Natural killer cell treated with Interleukin-12 subunit alpha and Interleukin-12 subunit beta and Interleukin-15 and Interleukin-18, amount 100 ng/mL, for 72 hours (primary cell): ENCODE results near the gene HMGN2. TPM values are rescaled to one million over a fixed set of nuclear protein-coding genes. Genes with fewer than 3 reads are reported as not detected.

ENCODE experiments used
- total RNA-seq, 2 donors: library from RNA; stranded (reverse); gene quantifications; one replicate each; pipeline ENCODE4 v1.2.3, GENCODE V29; 2022

HMGN2 gene
- total RNA-seq, 2 donors from 2014 or later = 493 to 648 TPM

Other genes with a start within 250 kb of the HMGN2 start
- gene CEP85, start 238.2 kb upstream of the HMGN2 start, total RNA-seq = 10 to 100 TPM; 21.0 to 57.5 TPM
- gene SH3BGRL3, start 192.4 kb upstream of the HMGN2 start, total RNA-seq = 100 to 1,000 TPM; 203 to 249 TPM
- 10 to 100 TPM in 1 of 2 donors, 1 to 10 TPM in 1; 9.9 to 24.8 TPM for gene UBXN11, start 165.8 kb upstream of the HMGN2 start, total RNA-seq
- 10 to 100 TPM in 1 of 2 donors, 1 to 10 TPM in 1; 8.1 to 17.2 TPM for gene CD52, start 154.5 kb upstream of the HMGN2 start, total RNA-seq
- under 1 TPM in 1 of 2 donors, not detected in 1; 0.95 TPM for gene CRYBG2, start 118.3 kb upstream of the HMGN2 start, total RNA-seq
- gene ZNF683, start 99.7 kb upstream of the HMGN2 start, total RNA-seq = not detected
- not detected for gene LIN28A, start 61.6 kb upstream of the HMGN2 start, total RNA-seq
- gene DHDDS, start 40.1 kb upstream of the HMGN2 start, total RNA-seq = 10 to 100 TPM; 63.5 to 87.7 TPM
- gene RPS6KA1, start 57.3 kb downstream of the HMGN2 start, total RNA-seq = 100 to 1,000 TPM; 324 to 369 TPM
- 100 to 1,000 TPM; 132 to 196 TPM for gene ARID1A, start 223.6 kb downstream of the HMGN2 start, total RNA-seq